ENCODE data around the gene DAGLB. TPM values are rescaled to one million over a fixed set of nuclear protein-coding genes. Genes with fewer than 3 reads are reported as not detected.
A peak's percentile ranks its signal among the peaks of the same experiment; 100 is the strongest.

DAGLB gene
- total RNA-seq, 1 experiment from 2014 or later = 33.6 TPM

GRCh38 chr7:6425948-6426347 lies 21.8 kb downstream of the DAGLB start (continued):
- no peak for TF ChIP-seq GRHL2 (CRISPR knock-in tag; IDR thresholded peaks at IDR 0.05; ENCODE audit: insufficient replicate concordance, severe bottlenecking)
- TF ChIP-seq, protein P1, sequence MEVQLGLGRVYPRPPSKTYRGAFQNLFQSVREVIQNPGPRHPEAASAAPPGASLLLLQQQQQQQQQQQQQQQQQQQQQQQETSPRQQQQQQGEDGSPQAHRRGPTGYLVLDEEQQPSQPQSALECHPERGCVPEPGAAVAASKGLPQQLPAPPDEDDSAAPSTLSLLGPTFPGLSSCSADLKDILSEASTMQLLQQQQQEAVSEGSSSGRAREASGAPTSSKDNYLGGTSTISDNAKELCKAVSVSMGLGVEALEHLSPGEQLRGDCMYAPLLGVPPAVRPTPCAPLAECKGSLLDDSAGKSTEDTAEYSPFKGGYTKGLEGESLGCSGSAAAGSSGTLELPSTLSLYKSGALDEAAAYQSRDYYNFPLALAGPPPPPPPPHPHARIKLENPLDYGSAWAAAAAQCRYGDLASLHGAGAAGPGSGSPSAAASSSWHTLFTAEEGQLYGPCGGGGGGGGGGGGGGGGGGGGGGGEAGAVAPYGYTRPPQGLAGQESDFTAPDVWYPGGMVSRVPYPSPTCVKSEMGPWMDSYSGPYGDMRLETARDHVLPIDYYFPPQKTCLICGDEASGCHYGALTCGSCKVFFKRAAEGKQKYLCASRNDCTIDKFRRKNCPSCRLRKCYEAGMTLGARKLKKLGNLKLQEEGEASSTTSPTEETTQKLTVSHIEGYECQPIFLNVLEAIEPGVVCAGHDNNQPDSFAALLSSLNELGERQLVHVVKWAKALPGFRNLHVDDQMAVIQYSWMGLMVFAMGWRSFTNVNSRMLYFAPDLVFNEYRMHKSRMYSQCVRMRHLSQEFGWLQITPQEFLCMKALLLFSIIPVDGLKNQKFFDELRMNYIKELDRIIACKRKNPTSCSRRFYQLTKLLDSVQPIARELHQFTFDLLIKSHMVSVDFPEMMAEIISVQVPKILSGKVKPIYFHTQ (CRISPR knock-in tag; IDR thresholded peaks at IDR 0.05) = no peak
- TF ChIP-seq, protein P2, sequence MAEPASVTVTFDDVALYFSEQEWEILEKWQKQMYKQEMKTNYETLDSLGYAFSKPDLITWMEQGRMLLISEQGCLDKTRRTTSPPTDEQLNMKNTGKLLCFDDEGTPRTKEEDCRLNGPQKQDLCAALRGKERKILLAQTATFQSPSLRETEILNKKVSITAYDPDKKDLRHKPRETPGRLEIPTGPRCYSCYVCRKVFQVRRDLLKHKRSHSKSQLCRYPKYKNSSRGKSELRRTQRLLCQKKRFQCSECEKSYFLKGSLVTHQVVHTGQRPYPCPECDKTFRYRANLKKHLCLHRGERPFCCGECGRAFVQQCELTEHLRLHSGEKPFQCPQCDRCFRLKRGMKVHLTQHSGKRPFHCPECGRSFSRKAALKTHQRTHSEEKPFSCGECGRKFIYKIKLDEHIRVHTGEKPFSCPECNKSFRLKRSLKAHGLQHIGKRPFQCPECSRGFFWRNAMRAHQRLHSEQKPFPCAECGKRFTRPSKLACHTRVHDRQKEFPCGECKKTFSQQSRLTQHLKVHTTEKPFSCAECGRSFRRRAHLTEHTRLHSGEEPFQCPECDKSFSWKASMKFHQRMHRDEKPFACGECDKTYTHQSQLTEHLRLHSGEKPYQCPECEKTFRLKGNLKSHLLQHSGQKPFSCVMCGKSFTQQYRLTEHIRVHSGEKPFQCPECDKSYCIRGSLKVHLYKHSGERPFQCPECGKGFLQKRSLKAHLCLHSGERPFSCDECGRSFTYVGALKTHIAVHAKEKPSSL (CRISPR knock-in tag; conservative IDR thresholded peaks at IDR 0.05) = no peak
- TF ChIP-seq ETV6 (CRISPR knock-in tag; IDR thresholded peaks at IDR 0.05) = no peak
- TF ChIP-seq NFATC4 (CRISPR knock-in tag; IDR thresholded peaks at IDR 0.05) = no peak
- TF ChIP-seq ZNF416 (CRISPR knock-in tag; IDR thresholded peaks at IDR 0.05) = no peak
- TF ChIP-seq NFYB (CRISPR knock-in tag; conservative IDR thresholded peaks at IDR 0.05; ENCODE audit: low read depth) = no peak
- TF ChIP-seq ZNF512 (CRISPR knock-in tag; IDR thresholded peaks at IDR 0.05; ENCODE audit: borderline replicate concordance) = no peak
- TF ChIP-seq ZNF263 (CRISPR knock-in tag; IDR thresholded peaks at IDR 0.05; ENCODE audit: low read depth) = no peak
- no peak for TF ChIP-seq ELF4 (CRISPR knock-in tag; IDR thresholded peaks at IDR 0.05; ENCODE audit: low read depth)

GRCh38 chr7:6423942-6424701 lies 23.6 kb downstream of the DAGLB start:
- no peaks in the 10 kb centered on the region for H3K4me1 Mint-ChIP-seq
- no peaks in the 10 kb centered on the region; the same call in none of the 2 replicates for H3K27me3 Mint-ChIP-seq (ENCODE audit: low read depth)
- ChIA-PET POLR2A (no interaction called here), CTCF (no interaction called here)
- TF ChIP-seq ZNF416 (CRISPR knock-in tag; IDR thresholded peaks at IDR 0.05) = no peak
- ATAC-seq (peak; percentile 60), DNase-seq (ENCODE audit: low spot score) (no peak)
- H3K27ac Mint-ChIP-seq = no peak overlapping the region
- H3K9me3 Mint-ChIP-seq = peaks cover 21% of the 10 kb centered on the region
- peaks cover 84% of the 10 kb centered on the region for H3K36me3 Mint-ChIP-seq
- H3K4me3 Mint-ChIP-seq = no peak overlapping the region

DNA sequence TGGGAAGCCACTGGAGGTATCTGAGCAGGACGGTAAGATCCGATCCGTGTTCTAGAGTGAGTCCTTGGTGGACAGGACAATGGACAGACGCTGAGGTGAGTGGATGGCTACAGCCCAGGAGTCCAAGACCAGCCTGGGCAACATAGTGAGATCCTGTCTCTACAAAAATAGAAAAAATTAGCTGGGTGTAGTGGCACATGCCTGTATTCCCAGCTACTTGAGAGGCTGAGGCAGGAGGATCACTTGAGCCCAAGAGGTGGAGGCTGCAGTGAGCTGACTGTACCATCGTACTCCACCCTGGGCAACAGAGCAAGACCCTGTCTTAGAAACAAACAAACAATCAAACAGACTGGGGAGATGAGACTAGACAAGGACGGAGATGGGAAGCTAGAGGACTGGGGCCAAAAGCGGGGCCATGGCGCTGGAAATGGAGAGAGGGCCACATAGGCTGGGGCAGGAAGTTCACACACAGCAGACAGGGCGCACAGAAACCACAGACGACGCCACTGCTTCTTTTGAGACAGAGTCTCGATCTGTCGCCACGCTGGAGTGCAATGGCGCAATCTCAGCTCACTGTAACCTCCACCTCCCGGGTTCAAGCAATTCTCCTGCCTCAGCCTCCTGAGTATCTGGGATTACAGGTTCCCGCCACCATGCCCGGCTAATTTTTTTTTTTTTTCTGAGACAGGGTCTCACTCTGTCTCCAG lies 24.7 kb downstream of the DAGLB start:
- no peak for ATAC-seq
- POLR2A ChIA-PET = no interaction called here
- H3K36me3 Mint-ChIP-seq = peaks cover 76% of the 10 kb centered on the region
- TF ChIP-seq, protein P3, sequence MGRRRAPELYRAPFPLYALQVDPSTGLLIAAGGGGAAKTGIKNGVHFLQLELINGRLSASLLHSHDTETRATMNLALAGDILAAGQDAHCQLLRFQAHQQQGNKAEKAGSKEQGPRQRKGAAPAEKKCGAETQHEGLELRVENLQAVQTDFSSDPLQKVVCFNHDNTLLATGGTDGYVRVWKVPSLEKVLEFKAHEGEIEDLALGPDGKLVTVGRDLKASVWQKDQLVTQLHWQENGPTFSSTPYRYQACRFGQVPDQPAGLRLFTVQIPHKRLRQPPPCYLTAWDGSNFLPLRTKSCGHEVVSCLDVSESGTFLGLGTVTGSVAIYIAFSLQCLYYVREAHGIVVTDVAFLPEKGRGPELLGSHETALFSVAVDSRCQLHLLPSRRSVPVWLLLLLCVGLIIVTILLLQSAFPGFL (CRISPR knock-in tag; IDR thresholded peaks at IDR 0.05; ENCODE audit: borderline replicate concordance) = no peak
- TF ChIP-seq GRHL2 (CRISPR knock-in tag; IDR thresholded peaks at IDR 0.05; ENCODE audit: insufficient replicate concordance, severe bottlenecking) (no peak), ZNF232 (CRISPR knock-in tag; IDR thresholded peaks at IDR 0.05) (no peak), ZNF121 (CRISPR knock-in tag; IDR thresholded peaks at IDR 0.05) (no peak), MYBL2 (CRISPR knock-in tag; IDR thresholded peaks at IDR 0.05) (no peak), ATF1 (CRISPR knock-in tag; IDR thresholded peaks at IDR 0.05) (no peak), MXD4 (CRISPR knock-in tag; IDR thresholded peaks at IDR 0.05; ENCODE audit: borderline replicate concordance) (no peak), NR1H2 (CRISPR knock-in tag; IDR thresholded peaks at IDR 0.05) (no peak), RORB (CRISPR knock-in tag; IDR thresholded peaks at IDR 0.05) (no peak)
- TF ChIP-seq, protein P4, sequence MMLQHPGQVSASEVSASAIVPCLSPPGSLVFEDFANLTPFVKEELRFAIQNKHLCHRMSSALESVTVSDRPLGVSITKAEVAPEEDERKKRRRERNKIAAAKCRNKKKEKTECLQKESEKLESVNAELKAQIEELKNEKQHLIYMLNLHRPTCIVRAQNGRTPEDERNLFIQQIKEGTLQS (CRISPR knock-in tag; conservative IDR thresholded peaks at IDR 0.05) = no peak
- CTCF ChIA-PET = no interaction called here
- no peaks in the 10 kb centered on the region; the same call in none of the 2 replicates for H3K27me3 Mint-ChIP-seq (ENCODE audit: low read depth)
- H3K4me3 Mint-ChIP-seq = no peak overlapping the region
- H3K9me3 Mint-ChIP-seq = peaks cover 21% of the 10 kb centered on the region
- no peak for DNase-seq (ENCODE audit: low spot score)
- H3K4me1 Mint-ChIP-seq = no peaks in the 10 kb centered on the region
- no peak overlapping the region for H3K27ac Mint-ChIP-seq
